ENCODE measurements around the gene PNMA6F. TPM values are rescaled to one million over a fixed set of nuclear protein-coding genes. Genes with fewer than 3 reads are reported as not detected.
"Not testable (repeated sequence)": the region's sequence is repeated elsewhere in the genome, so short reads cannot be mapped to it uniquely, and the experiment has no call there.

The PNMA6F gene
- total and polyA plus RNA-seq, 12 donors: 0.14 to 1.1 (median 0.40) TPM; not detected in 5

GRCh38 chrX:153283982-153284381 is 37.6 kb downstream of the PNMA6F start:
- WGBS, 4 donors: no CpG with 5 or more reads among the region's 8 CpGs

GRCh38 chrX:153281784-153282183 is 39.8 kb downstream of the PNMA6F start:
- intact Hi-C loops (cut with DNase I); H3K9me3 ChIP-seq (replicated peaks in 1 of 3); H3K27me3 ChIP-seq; H3K4me3 ChIP-seq; H3K27ac ChIP-seq; H3K4me1 ChIP-seq (replicated peaks in 1 of 2); DNase-seq; H3K36me3 ChIP-seq (replicated peaks in 1 of 2): not testable (repeated sequence)
- no CpG with 5 or more reads among the region's 3 CpGs for WGBS, 4 donors

More at GRCh38 chrX:153283982-153284381, 37.6 kb downstream of the PNMA6F start:
- H3K9me3 ChIP-seq (replicated peaks in 1 of 3); H3K4me1 ChIP-seq (replicated peaks in 1 of 2); H3K36me3 ChIP-seq (replicated peaks in 1 of 2); intact Hi-C loops (cut with DNase I); H3K27me3 ChIP-seq; H3K4me3 ChIP-seq; H3K27ac ChIP-seq; DNase-seq: not testable (repeated sequence)

- H3K9me3 ChIP-seq (replicated peaks in 1 of 3); intact Hi-C loops (cut with DNase I); H3K36me3 ChIP-seq (replicated peaks in 1 of 2); H3K27me3 ChIP-seq; H3K4me1 ChIP-seq (replicated peaks in 1 of 2); H3K4me3 ChIP-seq; H3K27ac ChIP-seq; DNase-seq: not testable (repeated sequence)
- WGBS, 4 donors: no CpG with 5 or more reads among the region's 8 CpGs
These were observed 42.3 kb downstream of the PNMA6F start for GRCh38 chrX:153279304-153279703.

DNA sequence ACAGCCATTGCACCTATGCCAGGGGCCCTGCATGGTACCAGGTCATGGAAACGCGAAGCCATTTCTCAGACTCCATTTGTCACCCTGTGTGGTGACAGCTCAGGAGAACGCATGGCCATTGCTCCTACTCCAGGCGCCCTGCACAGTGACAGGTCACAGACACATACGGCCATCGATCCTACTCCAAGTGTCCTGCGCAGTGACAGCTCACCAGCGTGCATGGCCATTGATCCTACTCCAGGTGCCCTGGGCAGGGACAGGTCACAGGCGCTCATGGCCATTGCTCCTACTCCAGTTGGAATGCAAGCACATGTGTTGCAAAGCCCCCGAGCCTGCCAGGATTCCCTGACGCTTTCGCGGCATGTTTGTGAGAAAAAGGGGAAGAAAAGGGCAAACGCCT is 45.5 kb downstream of the PNMA6F start:
- 80 to 89% (median 81%) methylated on average over 1 to 6 of the region's 14 CpGs; no CpG with 5 or more reads in 1 of the 4 donors for WGBS, 4 donors
- DNase-seq; H3K4me1 ChIP-seq (replicated peaks in 1 of 2); intact Hi-C loops (cut with DNase I); H3K9me3 ChIP-seq (replicated peaks in 1 of 3); H3K27ac ChIP-seq; H3K36me3 ChIP-seq (replicated peaks in 1 of 2); H3K4me3 ChIP-seq; H3K27me3 ChIP-seq: not testable (repeated sequence)

GRCh38 chrX:153275418-153275817 is 46.1 kb downstream of the PNMA6F start:
- H3K4me3 ChIP-seq; H3K27me3 ChIP-seq; H3K27ac ChIP-seq; H3K9me3 ChIP-seq (replicated peaks in 1 of 3); H3K36me3 ChIP-seq (replicated peaks in 1 of 2); intact Hi-C loops (cut with DNase I); DNase-seq; H3K4me1 ChIP-seq (replicated peaks in 1 of 2): not testable (repeated sequence)
- 86 to 95% methylated on average over 3 of the region's 16 CpGs; no CpG with 5 or more reads in 2 of the 4 donors for WGBS, 4 donors

DNA sequence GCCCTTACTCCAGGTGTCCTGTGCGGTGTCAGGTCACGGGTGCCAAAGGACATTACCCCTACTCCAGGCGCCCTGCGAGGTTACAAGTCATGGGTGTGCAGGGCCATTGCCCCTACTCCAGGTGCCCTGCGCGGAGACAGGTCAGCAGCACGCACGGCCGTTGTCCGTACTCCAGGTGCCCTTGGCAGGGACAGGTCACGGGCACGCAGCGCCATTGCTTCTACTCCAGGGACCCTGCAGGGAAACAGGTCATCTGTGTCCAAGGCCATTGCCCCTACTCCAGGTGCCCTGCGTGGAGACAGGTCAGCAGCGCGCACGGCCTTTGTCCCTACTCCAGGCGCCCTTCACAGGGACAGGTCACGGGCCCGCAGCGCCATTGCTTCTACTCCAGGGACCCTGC is 49.0 kb downstream of the PNMA6F start:
- H3K27ac ChIP-seq; H3K9me3 ChIP-seq (replicated peaks in 1 of 3); H3K27me3 ChIP-seq; intact Hi-C loops (cut with DNase I); H3K4me3 ChIP-seq; H3K4me1 ChIP-seq (replicated peaks in 1 of 2); DNase-seq; H3K36me3 ChIP-seq (replicated peaks in 1 of 2): not testable (repeated sequence)
- 80 to 97% (median 91%) methylated on average over 9 to 13 of the region's 21 CpGs; no CpG with 5 or more reads in 1 of the 4 donors for WGBS, 4 donors

DNA sequence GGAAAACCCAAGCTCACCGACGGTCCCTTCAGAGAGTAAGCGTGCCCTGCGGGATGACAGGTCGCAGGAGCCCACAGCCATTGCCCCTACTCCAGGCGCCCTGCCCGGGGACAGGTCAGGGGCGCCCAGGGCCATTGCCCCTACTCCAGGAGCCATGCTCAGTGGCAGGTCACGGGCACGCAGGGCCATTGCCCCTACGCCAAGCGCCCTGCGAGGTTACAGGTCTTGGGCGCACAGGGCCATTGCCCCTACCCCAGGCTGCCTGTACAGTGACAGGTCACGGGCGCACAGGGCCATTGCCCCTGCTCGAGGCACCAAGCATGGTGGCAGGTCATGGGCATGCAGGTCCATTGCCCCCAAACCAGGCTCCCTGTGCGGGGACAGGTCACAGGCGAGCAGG is 49.5 kb downstream of the PNMA6F start:
- H3K9me3 ChIP-seq (replicated peaks in 1 of 3); H3K36me3 ChIP-seq (replicated peaks in 1 of 2); H3K4me1 ChIP-seq (replicated peaks in 1 of 2); H3K27ac ChIP-seq; intact Hi-C loops (cut with DNase I); H3K4me3 ChIP-seq; DNase-seq; H3K27me3 ChIP-seq: not testable (repeated sequence)
- 90 to 91% methylated on average over 6 of the region's 19 CpGs; no CpG with 5 or more reads in 2 of the 4 donors for WGBS, 4 donors

Small RNA genes within 50 kb of the gene (small RNA-seq; reads per million reads assigned to genes)
- 0 reads per million in 2 donors for gene AC152007.1

Other genes with a start within 250 kb of the PNMA6F start
- gene PNMA6A, start 249.3 kb downstream of the PNMA6F start, total RNA-seq: 1 to 10 TPM in 5 of 9 donors, under 1 TPM in 4; 0.34 to 4.3 (median 1.5) TPM
- 1 to 10 TPM in 2 of 3 donors, under 1 TPM in 1; 0.33 to 2.3 (median 2.1) TPM for gene PNMA6A, start 249.3 kb downstream of the PNMA6F start, polyA plus RNA-seq
- not detected for gene MAGEA1, start 142.5 kb downstream of the PNMA6F start, total RNA-seq
- gene MAGEA1, start 142.5 kb downstream of the PNMA6F start, polyA plus RNA-seq: not detected
- 100 to 1,000 TPM in 5 of 9 donors, 10 to 100 TPM in 4; 64.1 to 252 (median 114) TPM for gene ZNF275, start 12.4 kb upstream of the PNMA6F start, total RNA-seq
- gene ZNF275, start 12.4 kb upstream of the PNMA6F start, polyA plus RNA-seq: 100 to 1,000 TPM in 1 of 3 donors, 10 to 100 TPM in 2; 22.8 to 216 (median 47.3) TPM
- gene PNMA6E, start 79.6 kb upstream of the PNMA6F start, total RNA-seq: under 1 TPM in 5 of 9 donors, not detected in 4; 0.07 to 0.27 (median 0.13) TPM
- under 1 TPM in 2 of 3 donors, not detected in 1; 0.16 to 0.20 TPM for gene PNMA6E, start 79.6 kb upstream of the PNMA6F start, polyA plus RNA-seq
- gene ZFP92, start 89.7 kb upstream of the PNMA6F start, total RNA-seq: 1 to 10 TPM; 2.6 to 7.5 (median 4.1) TPM
- gene ZFP92, start 89.7 kb upstream of the PNMA6F start, polyA plus RNA-seq: 1 to 10 TPM in 1 of 3 donors, under 1 TPM in 2; 0.71 to 4.2 (median 0.97) TPM
- 1 to 10 TPM in 3 of 9 donors, under 1 TPM in 5, not detected in 1; 0.28 to 4.3 (median 0.63) TPM for gene TREX2, start 124.3 kb upstream of the PNMA6F start, total RNA-seq
- gene TREX2, start 124.3 kb upstream of the PNMA6F start, polyA plus RNA-seq: 1 to 10 TPM in 2 of 3 donors, not detected in 1; 1.7 to 1.8 TPM
- gene HAUS7, start 148.8 kb upstream of the PNMA6F start, total RNA-seq: 10 to 100 TPM; 13.0 to 46.3 (median 19.3) TPM
- gene HAUS7, start 148.8 kb upstream of the PNMA6F start, polyA plus RNA-seq: 100 to 1,000 TPM in 1 of 3 donors, 10 to 100 TPM in 1, 1 to 10 TPM in 1; 7.3 to 111 (median 59.1) TPM
- gene BGN, start 173.2 kb upstream of the PNMA6F start, total RNA-seq: 100 to 1,000 TPM in 7 of 9 donors, 10 to 100 TPM in 2; 18.9 to 338 (median 254) TPM
- 100 to 1,000 TPM; 176 to 598 (median 240) TPM for gene BGN, start 173.2 kb upstream of the PNMA6F start, polyA plus RNA-seq
- gene ATP2B3, start 195.9 kb upstream of the PNMA6F start, total RNA-seq: 10 to 100 TPM in 8 of 9 donors, 1 to 10 TPM in 1; 1.1 to 46.4 (median 19.9) TPM
- gene ATP2B3, start 195.9 kb upstream of the PNMA6F start, polyA plus RNA-seq: 10 to 100 TPM in 2 of 3 donors, 1 to 10 TPM in 1; 9.8 to 15.3 (median 13.6) TPM

All from adrenal gland (tissue), 12 donors.